Measurements from ENCODE around the gene HNRNPUL2. TPM values are rescaled to one million over a fixed set of nuclear protein-coding genes. Genes with fewer than 3 reads are reported as not detected.

HNRNPUL2 gene
- total and polyA plus RNA-seq, 2 donors (not counting 3 experiments of a cell fraction or from before 2014, with no cell fraction given): 18.3 to 56.2 TPM

GRCh38 chr11:62680825-62681240 is 46.4 kb downstream of the HNRNPUL2 start:
- BruUV-seq (replicated peaks): no TSS peak
- intact Hi-C loops (cut with micrococcal nuclease): loop anchor here (2.0 kb wide), 1 partner anchor 14 kb away; no protein-coding TSS in a partner anchor
- H3K4me2 ChIP-seq (ENCODE audit: insufficient read depth, low read length): no peak overlapping the region
- H3K36me3 ChIP-seq (ENCODE audit: control insufficient read depth in 2 of 2, extremely low read depth in 1 of 2, insufficient read depth in 2 of 2, low read length in 2 of 2): peaks cover 0 to 17% of the 10 kb centered on the region in 2 experiments
- dilution Hi-C loops (cut with MboI; ENCODE audit: extremely low pct_ligation_motif_present, low sequenced_read_pairs): no loop called here
- peak overlapping the region; percentile 7 for H2AFZ ChIP-seq (ENCODE audit: low read depth, low read length)
- H3K27ac ChIP-seq (ENCODE audit: insufficient read depth, low read depth, low read length): no peak overlapping the region
- no peak overlapping the region for H3K9ac ChIP-seq (replicated peaks; ENCODE audit: extremely low read depth, insufficient read depth, low read length)
- ChIA-PET CTCF (interaction anchor here (0.6 to 3.9 kb wide), 25 partner anchors 10 to 286 kb away, joined by 3 to 118 read pairs (median 6); partner anchors contain the start of genes C11orf98, CSKMT, INTS5 and LBHD1), POLR2A (interaction anchor here (0.6 to 3.2 kb wide), 9 partner anchors 9 to 712 kb away, joined by 3 to 33 read pairs (median 3); partner anchors contain the start of genes C11orf98, CSKMT, EEF1G and GANAB)
- TF ChIP-seq MAX (IDR thresholded peaks at IDR 0.05; ENCODE audit: insufficient read depth, insufficient read length): no peak
- no peak for TF ChIP-seq JUN (IDR thresholded peaks at IDR 0.05; ENCODE audit: borderline replicate concordance, insufficient read depth, insufficient read length, low read depth)
- TF ChIP-seq EZH2 (IDR thresholded peaks at IDR 0.05; ENCODE audit: borderline replicate concordance, low read depth, low read length, severe bottlenecking): no peak
- no peak for TF ChIP-seq FOS (IDR thresholded peaks at IDR 0.05; ENCODE audit: borderline replicate concordance, insufficient read depth, low read length)
- TF ChIP-seq POLR2AphosphoS5 (IDR thresholded peaks at IDR 0.05; ENCODE audit: insufficient read depth, low read depth, low read length): no peak
- peak; percentile 52 to 63 for TF ChIP-seq CTCF (IDR thresholded peaks at IDR 0.05; ENCODE audit: extremely low read depth in 1 of 2, insufficient read depth in 1 of 2, low read depth in 1 of 2, low read length in 2 of 2)
- TF ChIP-seq POLR2A (IDR thresholded peaks at IDR 0.05; ENCODE audit: low read depth, low read length): no peak
- no peak for TF ChIP-seq MYC (IDR thresholded peaks at IDR 0.05; ENCODE audit: low read depth, low read length)
- TF ChIP-seq GATA2 (IDR thresholded peaks at IDR 0.05; ENCODE audit: insufficient read depth, insufficient read length, low read depth, low read length): no peak
- no peaks in the 10 kb centered on the region for H3K9me3 ChIP-seq (replicated peaks; ENCODE audit: control insufficient read depth, insufficient read depth, low read length)
- H4K20me1 ChIP-seq (replicated peaks; ENCODE audit: control insufficient read depth, extremely low read depth, insufficient read depth, low read length): no peaks in the 10 kb centered on the region
- FAIRE-seq (peak; percentile 94), DNase-seq (ENCODE audit: low read depth, low spot score) (peak; percentile 79)
- H3K79me2 ChIP-seq (ENCODE audit: control insufficient read depth, insufficient read depth, low read length): peaks cover 16% of the 10 kb centered on the region
- no peaks in the 10 kb centered on the region for H3K27me3 ChIP-seq (ENCODE audit: control insufficient read depth in 2 of 2, insufficient read depth in 2 of 2, low read length in 2 of 2)
- H3K4me1 ChIP-seq (ENCODE audit: control insufficient read depth, extremely low read depth, insufficient read depth, low read length): peaks cover 11% of the 10 kb centered on the region
- no peak overlapping the region for H3K4me3 ChIP-seq (replicated peaks in 1 of 3; ENCODE audit: insufficient read depth in 1 of 3, low read depth in 1 of 3, low read length in 3 of 3)
- H3K9me1 ChIP-seq (replicated peaks; ENCODE audit: control insufficient read depth, extremely low read depth, insufficient read depth, low read length): no peaks in the 10 kb centered on the region
